ENCODE data around the gene KCNG4.

DNA sequence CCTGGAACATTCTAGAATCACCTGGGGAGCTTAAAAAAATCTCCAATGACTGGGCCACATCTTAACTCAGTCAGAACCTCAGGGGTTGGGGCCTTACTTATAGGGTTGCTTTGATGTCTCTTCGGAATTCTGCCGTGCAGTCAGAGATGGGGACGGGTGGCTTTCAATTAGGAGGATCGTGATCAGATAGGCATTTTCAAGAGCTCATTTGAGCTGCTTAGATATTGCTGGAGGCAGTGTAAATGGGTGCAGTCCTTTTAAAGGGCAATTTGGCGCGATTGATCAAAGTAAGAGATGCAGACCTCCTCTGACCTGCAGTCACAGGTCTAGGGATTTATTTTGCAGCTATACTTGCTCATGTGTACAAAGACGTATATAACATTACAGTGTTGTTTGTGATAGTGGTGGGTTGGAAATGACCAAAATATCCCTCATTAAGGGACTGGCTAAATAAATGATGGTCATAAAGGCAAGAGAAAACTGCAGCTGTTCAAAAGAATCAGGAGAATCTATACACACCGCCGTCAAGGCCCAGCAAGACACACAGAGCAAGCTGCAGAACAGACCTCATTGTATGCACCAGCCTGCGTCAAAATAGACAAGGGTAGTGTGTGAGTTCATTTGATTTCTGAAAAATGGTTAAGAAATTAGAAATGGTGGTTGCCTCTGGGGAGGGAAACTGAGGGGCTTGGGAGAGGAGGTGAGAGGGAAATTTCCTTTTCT, 6.3 kb upstream of the KCNG4 start:
- TF ChIP-seq, protein P1, sequence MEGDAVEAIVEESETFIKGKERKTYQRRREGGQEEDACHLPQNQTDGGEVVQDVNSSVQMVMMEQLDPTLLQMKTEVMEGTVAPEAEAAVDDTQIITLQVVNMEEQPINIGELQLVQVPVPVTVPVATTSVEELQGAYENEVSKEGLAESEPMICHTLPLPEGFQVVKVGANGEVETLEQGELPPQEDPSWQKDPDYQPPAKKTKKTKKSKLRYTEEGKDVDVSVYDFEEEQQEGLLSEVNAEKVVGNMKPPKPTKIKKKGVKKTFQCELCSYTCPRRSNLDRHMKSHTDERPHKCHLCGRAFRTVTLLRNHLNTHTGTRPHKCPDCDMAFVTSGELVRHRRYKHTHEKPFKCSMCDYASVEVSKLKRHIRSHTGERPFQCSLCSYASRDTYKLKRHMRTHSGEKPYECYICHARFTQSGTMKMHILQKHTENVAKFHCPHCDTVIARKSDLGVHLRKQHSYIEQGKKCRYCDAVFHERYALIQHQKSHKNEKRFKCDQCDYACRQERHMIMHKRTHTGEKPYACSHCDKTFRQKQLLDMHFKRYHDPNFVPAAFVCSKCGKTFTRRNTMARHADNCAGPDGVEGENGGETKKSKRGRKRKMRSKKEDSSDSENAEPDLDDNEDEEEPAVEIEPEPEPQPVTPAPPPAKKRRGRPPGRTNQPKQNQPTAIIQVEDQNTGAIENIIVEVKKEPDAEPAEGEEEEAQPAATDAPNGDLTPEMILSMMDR (conservative IDR thresholded peaks at IDR 0.05 in 1 of 2, IDR thresholded peaks at IDR 0.05 in 1 of 2; ENCODE audit: low read depth in 1 of 2, low read length in 2 of 2): no peak
- TF ChIP-seq EZH2 (IDR thresholded peaks at IDR 0.05; ENCODE audit: low read length, missing control alignments): no peak

Data from fibroblast of lung (primary cell).